HG03354 (cell line): ENCODE data around the gene SDHAF3.
"Not testable (repeated sequence)": the region's sequence is repeated elsewhere in the genome, so short reads cannot be mapped to it uniquely, and the experiment has no call there.

Experiments used
- ATAC-seq: cut with Tn5 transposase; IDR thresholded peaks from one replicate; pipeline ENCODE4 v1.9.1; 2021; ENCODE audit warnings: mild to moderate bottlenecking; ENCODE audit not compliant: unreplicated experiment, poor library complexity, severe bottlenecking

SDHAF3 gene

GRCh38 chr7:97120713-97121457, 3.4 kb downstream of the SDHAF3 start:
- ATAC-seq: no peak

- ATAC-seq: not testable (repeated sequence)
Observed at GRCh38 chr7:97123115-97123514, 5.6 kb downstream of the SDHAF3 start.

- ATAC-seq: no peak
Observed at GRCh38 chr7:97126483-97127171, 9.1 kb downstream of the SDHAF3 start.

- ATAC-seq: no peak
Observed at GRCh38 chr7:97128736-97129135, 11.2 kb downstream of the SDHAF3 start.

- no peak for ATAC-seq
Observed at GRCh38 chr7:97130417-97131139, 13.1 kb downstream of the SDHAF3 start.

- ATAC-seq: no peak
Observed at GRCh38 chr7:97133159-97133558, 15.7 kb downstream of the SDHAF3 start.

GRCh38 chr7:97138830-97139229, 21.3 kb downstream of the SDHAF3 start:
- no peak for ATAC-seq

- ATAC-seq: no peak
Observed at GRCh38 chr7:97145068-97145467, 27.6 kb downstream of the SDHAF3 start.

- no peak for ATAC-seq
Observed at GRCh38 chr7:97149843-97150242, 32.3 kb downstream of the SDHAF3 start.

GRCh38 chr7:97155897-97156418, 38.5 kb downstream of the SDHAF3 start:
- ATAC-seq: no peak

- ATAC-seq: not testable (repeated sequence)
Observed at GRCh38 chr7:97159984-97160383, 42.5 kb downstream of the SDHAF3 start.

- ATAC-seq: not testable (repeated sequence)
Observed at GRCh38 chr7:97161609-97162008, 44.1 kb downstream of the SDHAF3 start.

- ATAC-seq: no peak
Observed at GRCh38 chr7:97166308-97166707, 48.8 kb downstream of the SDHAF3 start.

- ATAC-seq: no peak
Observed at GRCh38 chr7:97167176-97167575, 49.7 kb downstream of the SDHAF3 start.

GRCh38 chr7:97167749-97168148, 50.3 kb downstream of the SDHAF3 start:
- ATAC-seq: no peak

GRCh38 chr7:97174303-97174702, 56.8 kb downstream of the SDHAF3 start:
- no peak for ATAC-seq

- peak; percentile 89 for ATAC-seq
Observed at GRCh38 chr7:97179454-97180104, 62.1 kb downstream of the SDHAF3 start.

GRCh38 chr7:97187067-97187466, 69.6 kb downstream of the SDHAF3 start:
- ATAC-seq: no peak

- not testable (repeated sequence) for ATAC-seq
Observed at GRCh38 chr7:97196174-97196573, 78.7 kb downstream of the SDHAF3 start.

GRCh38 chr7:97198596-97198995, 81.1 kb downstream of the SDHAF3 start:
- no peak for ATAC-seq
